OCI-LY1 (cell line): ENCODE results near the gene SP100.
A peak's percentile ranks its signal among the peaks of the same experiment; 100 is the strongest.

ENCODE experiments used
- H2AFZ ChIP-seq: fragments of 200-600 bp; sonication (generic), shearing (Covaris generic); 2 replicates; pipeline ENCODE4 v1.6.0; 2014; ENCODE audit warnings: antibody characterized with exemption, mild to moderate bottlenecking, low read length
- H3F3A ChIP-seq: fragments of 200-600 bp; sonication (generic), shearing (Covaris generic); 2 replicates; pipeline ENCODE4 v1.6.0; 2014; ENCODE audit warnings: mild to moderate bottlenecking, antibody characterized with exemption, low read length, moderate library complexity; ENCODE audit not compliant: insufficient read depth
- H3K27ac ChIP-seq: fragments of 200-600 bp; sonication (generic); 2 replicates; pipeline ENCODE4 v1.5.1; 2014; ENCODE audit warnings: low read length, mixed run types, mild to moderate bottlenecking, low read depth; ENCODE audit not compliant: poor library complexity, severe bottlenecking
- H3K27me3 ChIP-seq: fragments of 200-600 bp; sonication (generic); 2 replicates; pipeline ENCODE4 v1.6.0; 2014; ENCODE audit warnings: antibody characterized with exemption, mild to moderate bottlenecking, low read length, moderate library complexity; ENCODE audit not compliant: insufficient read depth
- H3K36me3 ChIP-seq: fragments of 200-600 bp; sonication (generic); 2 replicates; pipeline ENCODE4 v1.6.1; 2014; ENCODE audit warnings: mild to moderate bottlenecking, antibody characterized with exemption, low read length, moderate library complexity, mixed read lengths; ENCODE audit not compliant: insufficient read depth
- H3K4me1 ChIP-seq: fragments of 200-600 bp; sonication (generic); 2 replicates; pipeline ENCODE4 v1.5.1; 2014; ENCODE audit warnings: mild to moderate bottlenecking, low read length, moderate library complexity; ENCODE audit not compliant: insufficient read depth, severe bottlenecking
- H3K4me2 ChIP-seq: fragments of 200-600 bp; sonication (generic), shearing (Covaris generic); 2 replicates; pipeline ENCODE4 v1.6.1; 2014; ENCODE audit warnings: low read length
- H3K4me3 ChIP-seq: fragments of 200-600 bp; sonication (generic); 2 replicates; pipeline ENCODE4 v1.5.1; 2014; ENCODE audit warnings: low read length, low read depth, mild to moderate bottlenecking, mixed read lengths; ENCODE audit not compliant: poor library complexity, severe bottlenecking
- H3K79me2 ChIP-seq: fragments of 200-600 bp; shearing (Covaris generic); 2 replicates; pipeline ENCODE4 v1.6.1; 2016; ENCODE audit warnings: mixed run types, low read length, mixed read lengths; ENCODE audit not compliant: insufficient read depth
- H3K9ac ChIP-seq: fragments of 200-600 bp; sonication (generic), shearing (Covaris generic); 2 replicates; pipeline ENCODE4 v1.6.1; 2014; ENCODE audit warnings: mild to moderate bottlenecking, low read length, mixed read lengths
- H3K9me2 ChIP-seq: fragments of 200-600 bp; sonication (generic), shearing (Covaris generic); 2 replicates; pipeline ENCODE4 v1.6.1; 2014; ENCODE audit warnings: low read depth, mild to moderate bottlenecking, low read length, mixed read lengths
- H3K9me3 ChIP-seq: fragments of 200-600 bp; shearing (Covaris generic); 2 replicates; pipeline ENCODE4 v1.6.1; 2014; ENCODE audit warnings: low read length, mixed read lengths
- H4K20me1 ChIP-seq: fragments of 200-600 bp; sonication (generic), shearing (Covaris generic); 2 replicates; pipeline ENCODE4 v1.6.0; 2016; ENCODE audit warnings: mild to moderate bottlenecking, low read length; ENCODE audit not compliant: insufficient read depth
- EZH2 ChIP-seq: fragments of 200-600 bp; sonication (generic), shearing (Covaris generic); IDR thresholded peaks from 2 replicates; pipeline ENCODE4 v1.8.0; 2017; ENCODE audit warnings: borderline replicate concordance, mixed run types, mild to moderate bottlenecking, antibody characterized with exemption, low read length, moderate library complexity, mixed read lengths
- TF ChIP-seq, protein P1 (sequence below): fragments of 200-600 bp; sonication (generic), shearing (Covaris generic); IDR thresholded peaks from 2 replicates; pipeline ENCODE4 v1.5.1; 2017; ENCODE audit warnings: mild to moderate bottlenecking, antibody characterized with exemption, low read length, moderate library complexity, mixed read lengths

Gene SP100

DNA sequence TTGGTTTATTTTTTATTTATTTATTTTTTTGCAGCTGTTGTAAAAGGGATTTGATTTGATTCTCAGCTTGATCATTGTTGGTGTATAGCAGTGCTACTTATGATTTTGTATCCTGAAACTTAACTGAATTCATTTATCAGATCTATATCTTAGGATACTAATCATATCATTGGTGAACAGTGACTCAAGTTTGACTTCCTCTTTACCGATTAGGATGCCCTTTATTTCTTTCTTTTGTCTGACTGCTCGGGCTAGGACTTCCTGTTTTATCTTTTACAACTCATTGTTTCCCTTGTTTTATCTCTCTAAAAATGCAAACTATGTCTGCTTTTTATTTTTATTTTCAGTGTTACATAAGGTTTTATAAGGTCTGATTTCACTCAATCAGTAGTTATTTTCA lies 23.6 kb downstream of the SP100 start:
- Histone ChIP-seq H3K9me2 (no peaks in the 10 kb centered on the region), H3K79me2 (peaks cover 40% of the 10 kb centered on the region), H3K27me3 (no peaks in the 10 kb centered on the region), H2AFZ (no peak overlapping the region), H4K20me1 (no peaks in the 10 kb centered on the region), H3K36me3 (peaks cover 38% of the 10 kb centered on the region), H3K27ac (peak overlapping the region; percentile 34), H3K9ac (0 out of 2 replicates have a peak overlapping the region, but pooled peaks have one; percentile 6), H3K4me1 (peaks cover 29% of the 10 kb centered on the region), H3K9me3 (peaks cover 4% of the 10 kb centered on the region; the same call in 1 of the 2 replicates), H3K4me3 (no peak overlapping the region), H3K4me2 (peak overlapping the region; percentile 32), H3F3A (no peaks in the 10 kb centered on the region)
- no peak for TF ChIP-seq EZH2
- TF ChIP-seq, protein P1, sequence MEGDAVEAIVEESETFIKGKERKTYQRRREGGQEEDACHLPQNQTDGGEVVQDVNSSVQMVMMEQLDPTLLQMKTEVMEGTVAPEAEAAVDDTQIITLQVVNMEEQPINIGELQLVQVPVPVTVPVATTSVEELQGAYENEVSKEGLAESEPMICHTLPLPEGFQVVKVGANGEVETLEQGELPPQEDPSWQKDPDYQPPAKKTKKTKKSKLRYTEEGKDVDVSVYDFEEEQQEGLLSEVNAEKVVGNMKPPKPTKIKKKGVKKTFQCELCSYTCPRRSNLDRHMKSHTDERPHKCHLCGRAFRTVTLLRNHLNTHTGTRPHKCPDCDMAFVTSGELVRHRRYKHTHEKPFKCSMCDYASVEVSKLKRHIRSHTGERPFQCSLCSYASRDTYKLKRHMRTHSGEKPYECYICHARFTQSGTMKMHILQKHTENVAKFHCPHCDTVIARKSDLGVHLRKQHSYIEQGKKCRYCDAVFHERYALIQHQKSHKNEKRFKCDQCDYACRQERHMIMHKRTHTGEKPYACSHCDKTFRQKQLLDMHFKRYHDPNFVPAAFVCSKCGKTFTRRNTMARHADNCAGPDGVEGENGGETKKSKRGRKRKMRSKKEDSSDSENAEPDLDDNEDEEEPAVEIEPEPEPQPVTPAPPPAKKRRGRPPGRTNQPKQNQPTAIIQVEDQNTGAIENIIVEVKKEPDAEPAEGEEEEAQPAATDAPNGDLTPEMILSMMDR, result no peak

DNA sequence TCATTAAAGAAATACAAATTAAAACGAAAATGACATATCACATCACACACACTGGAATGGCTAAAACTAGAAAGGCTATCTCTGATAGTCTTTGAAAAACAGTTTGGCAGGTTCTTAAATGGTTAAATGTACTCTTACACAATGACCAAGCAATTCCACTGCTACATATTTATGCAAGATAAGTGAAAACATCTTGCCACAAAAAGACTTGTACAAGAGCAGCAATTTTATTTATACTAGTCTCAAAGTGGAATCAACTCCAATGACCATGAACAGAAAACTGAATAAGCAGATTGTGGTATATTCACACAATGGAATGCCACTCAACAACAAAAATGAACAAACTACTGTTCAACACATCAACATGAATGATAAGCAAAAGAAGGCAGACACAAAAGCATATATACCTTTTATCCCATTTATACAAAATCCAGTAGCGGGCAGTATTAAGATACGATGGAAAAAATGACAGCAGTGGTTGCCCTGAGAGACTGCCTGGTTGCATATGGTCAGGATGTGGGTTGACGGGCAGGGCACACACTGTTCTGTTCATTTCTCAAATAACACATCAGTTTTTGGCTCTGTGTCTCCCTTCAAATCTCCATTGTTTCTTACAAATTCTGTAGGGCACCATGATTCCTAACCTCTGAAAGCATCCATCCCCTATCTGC lies 25.4 kb downstream of the SP100 start:
- peaks cover 38% of the 10 kb centered on the region for H3K36me3 ChIP-seq
- H3K27ac ChIP-seq, result peak overlapping the region; percentile 29
- TF ChIP-seq, protein P1, result peak; percentile 14; the same call in 1 of the 2 replicates
- TF ChIP-seq EZH2, result no peak
- H4K20me1 ChIP-seq, result no peaks in the 10 kb centered on the region
- H3K27me3 ChIP-seq, result no peaks in the 10 kb centered on the region
- H3K9me2 ChIP-seq, result no peaks in the 10 kb centered on the region
- peak overlapping the region; percentile 39 for H3K4me2 ChIP-seq
- H3F3A ChIP-seq, result no peaks in the 10 kb centered on the region
- peaks cover 29% of the 10 kb centered on the region for H3K4me1 ChIP-seq
- H3K79me2 ChIP-seq, result peaks cover 28% of the 10 kb centered on the region; the same call in 1 of the 2 replicates
- no peaks in the 10 kb centered on the region for H3K9me3 ChIP-seq
- H3K9ac ChIP-seq, result no peak overlapping the region
- H2AFZ ChIP-seq, result no peak overlapping the region
- H3K4me3 ChIP-seq, result peak overlapping the region; percentile 6

DNA sequence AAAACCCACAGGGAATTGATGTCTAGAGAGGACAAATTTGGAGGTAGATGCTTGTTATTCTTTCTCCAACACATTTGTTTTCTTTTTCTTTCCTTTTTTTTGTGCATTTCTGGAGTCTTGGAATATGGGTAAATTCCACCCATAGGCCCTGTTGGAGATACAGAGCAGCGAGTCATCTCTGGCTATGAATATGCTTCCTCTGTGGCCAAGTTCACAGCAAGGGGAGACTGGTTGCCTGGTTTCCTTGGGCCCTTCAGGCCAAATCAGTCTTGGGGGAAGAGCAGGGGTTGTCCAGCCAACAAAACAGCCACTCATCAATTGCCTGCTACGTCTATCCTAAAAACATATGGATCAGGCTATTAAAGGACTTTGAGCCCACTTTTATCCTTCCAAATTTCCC lies 27.5 kb downstream of the SP100 start:
- Histone ChIP-seq H3K36me3 (peaks cover 52% of the 10 kb centered on the region), H3K79me2 (peaks cover 24% of the 10 kb centered on the region; the same call in 1 of the 2 replicates), H3K4me2 (no peak overlapping the region), H3K9me2 (no peaks in the 10 kb centered on the region), H3K4me3 (no peak overlapping the region), H3K4me1 (peaks cover 49% of the 10 kb centered on the region), H4K20me1 (no peaks in the 10 kb centered on the region), H3K27ac (no peak overlapping the region), H3F3A (no peaks in the 10 kb centered on the region), H3K9ac (no peak overlapping the region), H3K9me3 (no peaks in the 10 kb centered on the region), H2AFZ (no peak overlapping the region), H3K27me3 (no peaks in the 10 kb centered on the region)
- TF ChIP-seq, protein P1, result no peak
- no peak for TF ChIP-seq EZH2
